HFFc6 (cell line): ENCODE results near the gene OS9. TPM values are rescaled to one million over a fixed set of nuclear protein-coding genes. Genes with fewer than 3 reads are reported as not detected.
"Not testable (repeated sequence)": the region's sequence is repeated elsewhere in the genome, so short reads cannot be mapped to it uniquely, and the experiment has no call there.

ENCODE experiments used
- DNase-seq: peaks from one replicate; pipeline ENCODE4 v3.0.0-alpha.2; 2018
- H3K27ac Mint-ChIP-seq: 2 replicates; pipeline ENCODE4 v1.8.0; 2020; ENCODE audit warnings: mild to moderate bottlenecking, mixed read lengths
- H3K27me3 Mint-ChIP-seq: 2 replicates; pipeline ENCODE4 v1.8.0; 2021; ENCODE audit warnings: mild to moderate bottlenecking, moderate library complexity, mixed read lengths; ENCODE audit not compliant: insufficient read depth
- H3K36me3 Mint-ChIP-seq: 2 replicates; pipeline ENCODE4 v1.8.0; 2021; ENCODE audit warnings: low read depth, mixed read lengths
- H3K4me1 Mint-ChIP-seq: 2 replicates; pipeline ENCODE4 v1.8.0; 2020; ENCODE audit warnings: low read depth, mixed read lengths
- H3K4me3 Mint-ChIP-seq: 2 replicates; pipeline ENCODE4 v1.8.0; 2020; ENCODE audit warnings: mild to moderate bottlenecking, moderate library complexity, mixed read lengths
- H3K9me3 Mint-ChIP-seq: 2 replicates; pipeline ENCODE4 v1.8.0; 2020; ENCODE audit warnings: mild to moderate bottlenecking, mixed read lengths
- total RNA-seq, 6 experiments: library from RNA; stranded (reverse); fragmentation: NEBNext Ultra II Directional; extraction: Animal tissue kit (Norgen Biotek cat#: 25700); gene quantifications; 2 replicates in 1 of 6; 3 replicates in 5 of 6; pipeline ENCODE4 v1.2.3, GENCODE V29; 2021
- TF ChIP-seq, protein P1 (sequence below): fragments of 200-600 bp; sonication (generic); IDR thresholded peaks from 2 replicates; pipeline ENCODE4 v1.5.0; 2021; ENCODE audit warnings: antibody characterized with exemption, mild to moderate bottlenecking

OS9 gene
- total RNA-seq, 6 experiments from 2014 or later: 150 to 158 (median 156) TPM

- Mint-ChIP-seq H3K4me1 (no peaks in the 10 kb centered on the region), H3K4me3 (no peak overlapping the region), H3K36me3 (peaks cover 21% of the 10 kb centered on the region), H3K27me3 (peaks cover 21% of the 10 kb centered on the region), H3K27ac (no peak overlapping the region), H3K9me3 (peaks cover 26% of the 10 kb centered on the region)
- TF ChIP-seq, protein P1, sequence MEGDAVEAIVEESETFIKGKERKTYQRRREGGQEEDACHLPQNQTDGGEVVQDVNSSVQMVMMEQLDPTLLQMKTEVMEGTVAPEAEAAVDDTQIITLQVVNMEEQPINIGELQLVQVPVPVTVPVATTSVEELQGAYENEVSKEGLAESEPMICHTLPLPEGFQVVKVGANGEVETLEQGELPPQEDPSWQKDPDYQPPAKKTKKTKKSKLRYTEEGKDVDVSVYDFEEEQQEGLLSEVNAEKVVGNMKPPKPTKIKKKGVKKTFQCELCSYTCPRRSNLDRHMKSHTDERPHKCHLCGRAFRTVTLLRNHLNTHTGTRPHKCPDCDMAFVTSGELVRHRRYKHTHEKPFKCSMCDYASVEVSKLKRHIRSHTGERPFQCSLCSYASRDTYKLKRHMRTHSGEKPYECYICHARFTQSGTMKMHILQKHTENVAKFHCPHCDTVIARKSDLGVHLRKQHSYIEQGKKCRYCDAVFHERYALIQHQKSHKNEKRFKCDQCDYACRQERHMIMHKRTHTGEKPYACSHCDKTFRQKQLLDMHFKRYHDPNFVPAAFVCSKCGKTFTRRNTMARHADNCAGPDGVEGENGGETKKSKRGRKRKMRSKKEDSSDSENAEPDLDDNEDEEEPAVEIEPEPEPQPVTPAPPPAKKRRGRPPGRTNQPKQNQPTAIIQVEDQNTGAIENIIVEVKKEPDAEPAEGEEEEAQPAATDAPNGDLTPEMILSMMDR: no peak
- DNase-seq: peak; percentile 6
Observed at GRCh38 chr12:57657744-57658143, 36.2 kb upstream of the OS9 start.

GRCh38 chr12:57658890-57659289 is 35.0 kb upstream of the OS9 start:
- Mint-ChIP-seq H3K27ac (no peak overlapping the region), H3K27me3 (peaks cover 21% of the 10 kb centered on the region), H3K4me3 (no peak overlapping the region), H3K36me3 (peaks cover 21% of the 10 kb centered on the region), H3K4me1 (no peaks in the 10 kb centered on the region), H3K9me3 (peaks cover 26% of the 10 kb centered on the region)
- no peak for DNase-seq
- TF ChIP-seq, protein P1: no peak

GRCh38 chr12:57661376-57661775 is 32.6 kb upstream of the OS9 start:
- TF ChIP-seq, protein P1: no peak
- Mint-ChIP-seq H3K27me3 (peaks cover 24% of the 10 kb centered on the region), H3K9me3 (peaks cover 24% of the 10 kb centered on the region), H3K4me3 (no peak overlapping the region), H3K36me3 (peaks cover 18% of the 10 kb centered on the region; the same call in 1 of the 2 replicates), H3K4me1 (no peaks in the 10 kb centered on the region), H3K27ac (no peak overlapping the region)
- no peak for DNase-seq

- DNase-seq, H3K36me3 Mint-ChIP-seq, H3K4me3 Mint-ChIP-seq, H3K27me3 Mint-ChIP-seq, H3K27ac Mint-ChIP-seq, H3K4me1 Mint-ChIP-seq: not testable (repeated sequence)
- H3K9me3 Mint-ChIP-seq: peaks cover 15% of the 10 kb centered on the region
Observed at GRCh38 chr12:57665066-57665820, 28.7 kb upstream of the OS9 start.

GRCh38 chr12:57666897-57667296 is 27.0 kb upstream of the OS9 start:
- no peaks in the 10 kb centered on the region for H3K4me1 Mint-ChIP-seq
- no peak for DNase-seq
- peaks cover 19% of the 10 kb centered on the region for H3K27me3 Mint-ChIP-seq
- H3K4me3 Mint-ChIP-seq: no peak overlapping the region
- no peaks in the 10 kb centered on the region for H3K36me3 Mint-ChIP-seq
- H3K27ac Mint-ChIP-seq: no peak overlapping the region
- H3K9me3 Mint-ChIP-seq: peaks cover 6% of the 10 kb centered on the region; the same call in 1 of the 2 replicates
- TF ChIP-seq, protein P1: no peak

DNA sequence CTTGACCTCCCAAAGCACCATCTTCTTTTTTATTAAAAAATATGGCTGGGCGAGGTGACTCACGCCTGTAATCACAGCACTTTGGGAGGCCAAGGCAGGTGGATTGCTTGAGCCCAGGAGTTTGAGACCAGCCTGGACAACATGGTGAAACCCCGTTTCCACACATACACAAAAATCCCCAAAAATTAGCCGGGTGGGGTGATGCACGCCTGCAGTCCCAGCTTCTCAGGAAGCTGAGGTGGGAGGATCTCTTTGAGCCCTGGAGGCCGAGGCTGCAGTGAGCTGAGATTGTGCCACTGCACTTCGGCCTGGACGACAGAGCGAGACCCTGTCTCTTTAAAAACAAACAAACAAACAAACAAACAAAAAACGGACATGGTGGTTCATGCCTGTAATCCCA is 24.2 kb upstream of the OS9 start:
- peaks cover 31% of the 10 kb centered on the region for H3K27me3 Mint-ChIP-seq
- not testable (repeated sequence) for H3K4me3 Mint-ChIP-seq, H3K4me1 Mint-ChIP-seq, H3K27ac Mint-ChIP-seq, H3K9me3 Mint-ChIP-seq, H3K36me3 Mint-ChIP-seq, DNase-seq

DNA sequence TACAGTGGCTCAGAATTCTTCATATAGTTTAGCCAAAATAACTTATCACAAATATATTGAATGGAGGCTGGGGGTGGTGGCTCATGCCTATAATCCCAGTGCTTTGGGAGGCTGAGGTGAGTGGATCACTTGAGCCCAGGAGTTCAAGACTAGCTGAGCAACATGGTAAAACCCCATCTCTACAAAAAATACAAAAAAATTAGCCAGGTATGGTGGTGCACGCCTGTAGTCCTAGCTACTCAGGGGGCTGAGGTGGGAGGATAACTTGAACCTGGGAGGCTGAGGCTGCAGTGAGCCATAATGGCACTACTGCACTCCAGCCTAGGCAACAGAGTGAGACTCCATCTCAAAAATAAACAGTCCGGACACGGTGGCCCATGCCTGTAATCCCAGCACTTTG is 22.1 kb upstream of the OS9 start:
- H3K27me3 Mint-ChIP-seq: peaks cover 28% of the 10 kb centered on the region
- not testable (repeated sequence) for H3K36me3 Mint-ChIP-seq, H3K27ac Mint-ChIP-seq, H3K9me3 Mint-ChIP-seq, DNase-seq, H3K4me1 Mint-ChIP-seq, H3K4me3 Mint-ChIP-seq
